Activated T-cell treated with anti-CD3 and anti-CD28 coated beads for 24 hours (primary cell): ENCODE data around the gene KCNC3.

ENCODE experiments used
- DNase-seq: peaks from one replicate; pipeline ENCODE4 v3.0.0-alpha.2; 2020; ENCODE audit warnings: low read depth

The KCNC3 gene

GRCh38 chr19:50329146-50329925 lies at the start of gene KCNC3:
KCNC3 (minus strand) TSS chr19:50329377; CDS start chr19:50329082, 295 bp downstream.
- peak; percentile 94 for DNase-seq

- DNase-seq, result no peak
These were observed 49.7 kb upstream of the KCNC3 start for GRCh38 chr19:50378863-50379236.

GRCh38 chr19:50378169-50378862 lies 49.1 kb upstream of the KCNC3 start:
- DNase-seq, result no peak

GRCh38 chr19:50377517-50377916 lies 48.3 kb upstream of the KCNC3 start:
- no peak for DNase-seq

- DNase-seq, result no peak
These were observed 47.9 kb upstream of the KCNC3 start for GRCh38 chr19:50377051-50377461.

- peak; percentile 95 for DNase-seq
These were observed 47.2 kb upstream of the KCNC3 start, which contains the start of gene NR1H2 for GRCh38 chr19:50376166-50377050. NR1H2 (plus strand) TSS chr19:50376457; CDS start chr19:50377606, 1,149 bp downstream.

- DNase-seq, result no peak
These were observed 42.8 kb upstream of the KCNC3 start for GRCh38 chr19:50371914-50372475.

GRCh38 chr19:50368649-50369570 lies 39.7 kb upstream of the KCNC3 start:
- peak; percentile 73 for DNase-seq

- no peak for DNase-seq
These were observed 36.5 kb upstream of the KCNC3 start, which contains the start of gene NAPSA for GRCh38 chr19:50365434-50366306. NAPSA (minus strand) TSS chr19:50365639; CDS start chr19:50365621, 18 bp downstream.

GRCh38 chr19:50362656-50363424 lies 33.7 kb upstream of the KCNC3 start:
- DNase-seq, result peak; percentile 43

GRCh38 chr19:50362030-50362412 lies 32.8 kb upstream of the KCNC3 start:
- DNase-seq, result no peak

GRCh38 chr19:50361290-50362029 lies 32.3 kb upstream of the KCNC3 start:
- no peak for DNase-seq

- DNase-seq, result no peak
These were observed 30.2 kb upstream of the KCNC3 start for GRCh38 chr19:50359328-50359818.

- DNase-seq, result peak; percentile 69
These were observed 29.5 kb upstream of the KCNC3 start for GRCh38 chr19:50358483-50359327.

- DNase-seq, result peak; percentile 78
These were observed 28.3 kb upstream of the KCNC3 start for GRCh38 chr19:50357178-50358100.

- DNase-seq, result no peak
These were observed 27.6 kb upstream of the KCNC3 start for GRCh38 chr19:50356691-50357177.
